Activated T-cell treated with anti-CD3 and anti-CD28 coated beads, Interleukin-2, amount 50 U/mL, for 48 hours (primary cell): ENCODE data around the gene PLEKHH3.

Source experiments
- DNase-seq, 2 experiments: peaks; one replicate each; pipeline ENCODE4 v3.0.0-alpha.2; 2020

PLEKHH3 gene, protein sequence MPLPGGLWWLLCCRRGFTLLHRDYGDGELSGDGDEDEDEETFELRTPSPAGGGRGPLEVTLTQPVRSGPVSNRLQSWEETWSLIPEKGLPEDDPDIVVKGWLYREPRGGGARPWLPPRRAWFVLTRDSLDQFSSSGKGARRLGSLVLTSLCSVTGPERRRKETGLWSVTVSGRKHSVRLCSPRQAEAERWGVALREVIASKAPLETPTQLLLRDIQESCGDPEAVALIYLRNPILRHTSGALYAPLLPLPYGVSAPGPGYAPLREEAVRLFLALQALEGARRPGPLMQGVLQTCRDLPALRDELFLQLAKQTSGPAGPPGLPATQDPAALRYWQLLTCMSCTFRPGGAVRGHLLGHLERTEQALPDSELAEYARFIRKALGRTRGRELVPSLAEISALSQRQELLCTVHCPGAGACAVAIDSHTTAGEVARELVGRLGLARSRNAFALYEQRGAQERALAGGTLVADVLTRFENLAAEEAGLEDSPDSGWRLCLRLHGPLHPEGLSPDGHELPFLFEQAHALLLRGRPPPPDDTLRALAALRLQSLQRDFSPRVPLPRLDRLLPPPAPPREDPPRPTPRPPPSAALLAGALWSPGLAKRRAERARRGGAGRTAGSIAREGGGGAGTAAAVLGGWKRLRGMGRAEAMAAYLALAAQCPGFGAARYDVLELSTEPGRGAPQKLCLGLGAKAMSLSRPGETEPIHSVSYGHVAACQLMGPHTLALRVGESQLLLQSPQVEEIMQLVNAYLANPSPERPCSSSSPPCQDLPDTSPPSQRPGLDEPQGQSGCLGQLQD

DNA sequence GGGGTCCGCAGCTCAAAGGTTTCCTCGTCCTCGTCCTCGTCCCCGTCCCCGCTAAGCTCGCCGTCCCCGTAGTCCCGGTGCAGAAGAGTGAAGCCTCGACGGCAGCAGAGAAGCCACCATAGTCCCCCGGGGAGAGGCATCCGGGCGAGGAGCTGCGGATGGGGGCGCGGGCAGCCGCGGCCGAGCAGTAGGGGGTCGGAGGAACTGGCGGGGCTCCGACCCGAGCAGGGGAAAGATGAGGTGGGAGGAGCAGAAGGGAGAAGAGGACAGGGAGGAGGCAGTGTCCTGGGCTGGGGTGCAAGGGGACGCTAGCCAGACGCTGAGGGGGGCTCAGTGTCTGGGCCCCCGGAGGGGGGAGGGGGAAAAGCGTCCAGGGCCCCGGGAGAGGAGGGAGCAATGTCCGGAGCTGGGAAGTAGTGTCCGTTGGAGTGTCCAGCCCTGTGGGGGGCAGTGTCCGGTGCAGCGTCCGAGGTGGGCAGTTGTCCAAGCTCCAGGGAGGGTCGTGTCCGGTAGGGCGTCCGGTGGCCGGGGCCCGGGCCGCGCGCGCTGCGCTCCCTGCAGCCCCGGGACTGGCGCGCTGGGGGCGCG, at the start of gene PLEKHH3:
Gene PLEKHH3 (minus strand): TSS at position 571 of the 588 bp plus-strand sequence. CDS start 431 bp downstream, at position 140.
- DNase-seq, result no peak

DNA sequence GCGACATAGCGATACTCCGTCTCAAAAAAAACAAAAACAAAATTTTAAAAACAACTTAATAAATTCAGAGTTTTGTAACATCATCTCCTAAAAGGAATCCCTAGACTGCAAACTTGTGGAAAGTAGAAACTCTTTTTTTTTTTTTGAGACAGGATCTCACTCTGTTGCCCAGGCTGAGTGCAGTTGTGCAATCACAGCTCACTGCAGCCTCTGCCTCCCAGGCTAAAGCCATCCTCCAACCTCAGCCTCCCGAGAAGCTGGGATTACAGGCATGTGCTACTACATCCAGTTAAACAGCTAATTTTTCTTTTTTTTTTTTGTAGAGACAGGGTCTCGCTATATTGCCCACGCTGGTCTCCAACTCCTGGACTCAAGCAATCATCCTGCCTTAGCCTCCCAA, 48.3 kb upstream of the PLEKHH3 start:
- no peak for DNase-seq

DNA sequence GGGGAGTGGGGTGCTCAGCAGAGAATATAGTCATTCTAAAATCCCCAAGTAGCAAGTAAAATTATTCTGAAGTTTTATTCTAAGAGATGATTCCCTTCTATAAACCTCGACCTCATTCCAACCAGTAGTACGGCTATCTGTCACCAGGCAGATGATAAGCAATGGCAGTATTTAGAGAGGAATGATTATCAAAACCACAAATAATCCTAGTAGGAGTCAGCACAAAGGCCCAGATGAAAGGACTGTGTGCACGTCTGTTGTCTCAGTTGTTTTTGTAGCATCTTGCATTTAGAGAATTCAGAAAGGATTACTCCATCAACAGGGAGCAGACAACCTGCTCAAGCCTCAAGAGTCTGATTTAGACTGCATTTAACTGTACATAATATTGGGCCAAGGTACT, 46.8 kb upstream of the PLEKHH3 start:
- DNase-seq, result no peak

DNA sequence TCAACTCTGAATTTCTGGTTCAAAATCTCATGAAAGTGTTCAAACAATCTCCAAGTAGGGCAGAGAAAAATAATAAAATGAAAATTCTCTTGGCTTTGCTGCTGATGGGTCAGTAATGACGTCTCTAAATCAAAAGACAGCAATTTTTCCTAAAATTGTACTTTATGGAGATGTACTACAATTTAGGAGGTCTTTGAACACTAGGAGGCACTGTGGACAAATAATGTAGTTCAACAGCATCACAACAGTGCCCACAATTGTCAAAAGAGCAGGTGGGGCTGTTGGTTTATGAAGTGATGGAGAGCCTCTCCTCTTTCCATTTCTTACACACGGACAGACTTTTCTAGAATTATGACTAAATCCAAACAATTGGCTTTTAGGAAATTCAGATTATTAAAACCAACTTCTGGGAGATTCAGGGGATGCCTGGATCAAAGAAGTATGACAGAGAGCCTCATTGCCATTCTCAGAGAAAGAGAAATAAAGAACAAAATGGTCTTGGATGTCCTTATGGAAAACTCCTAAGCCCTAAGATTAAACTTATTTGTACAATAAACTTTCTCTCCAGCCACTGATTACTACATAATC, 44.3 kb upstream of the PLEKHH3 start:
- no peak for DNase-seq

DNA sequence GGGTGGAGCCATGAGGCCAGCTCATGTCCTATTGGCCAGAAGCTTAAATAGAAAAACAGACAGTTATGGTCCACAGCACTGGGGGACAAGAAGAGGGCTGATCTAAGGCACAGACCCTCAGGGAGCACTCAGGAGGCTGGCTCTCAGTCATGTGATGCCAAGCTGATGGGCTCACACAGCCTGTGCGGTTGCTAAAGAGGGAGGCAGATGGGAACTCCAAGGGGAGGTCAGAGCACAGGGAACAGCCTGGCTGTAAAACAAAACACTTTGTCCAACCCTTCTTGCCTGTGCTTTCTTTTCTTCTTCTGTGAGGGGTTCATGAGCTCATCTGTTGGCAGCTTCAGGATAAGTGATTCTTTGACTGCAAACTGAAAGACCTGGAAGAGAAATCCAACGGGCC, 32.8 kb upstream of the PLEKHH3 start:
- DNase-seq, result no peak

DNA sequence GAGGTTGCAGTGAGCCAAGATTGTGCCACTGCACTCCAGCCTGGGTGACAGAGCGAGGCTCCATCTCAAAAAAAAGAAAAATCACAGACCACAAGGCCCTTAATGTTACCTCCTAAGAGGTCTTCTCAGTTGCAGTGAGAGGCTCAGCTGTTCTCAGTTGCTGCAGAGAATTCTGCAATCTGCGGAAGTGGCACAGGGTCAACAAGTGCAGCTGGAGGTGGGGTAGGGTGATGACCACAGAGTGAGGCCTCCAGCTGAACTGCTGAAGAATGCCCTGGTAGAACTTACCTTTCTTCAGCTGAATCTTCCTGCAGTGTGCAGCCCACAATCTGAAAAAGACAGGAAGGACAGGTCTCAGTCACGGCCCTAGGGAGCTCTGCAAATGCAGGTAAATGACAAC, 31.8 kb upstream of the PLEKHH3 start:
- DNase-seq, result no peak

DNA sequence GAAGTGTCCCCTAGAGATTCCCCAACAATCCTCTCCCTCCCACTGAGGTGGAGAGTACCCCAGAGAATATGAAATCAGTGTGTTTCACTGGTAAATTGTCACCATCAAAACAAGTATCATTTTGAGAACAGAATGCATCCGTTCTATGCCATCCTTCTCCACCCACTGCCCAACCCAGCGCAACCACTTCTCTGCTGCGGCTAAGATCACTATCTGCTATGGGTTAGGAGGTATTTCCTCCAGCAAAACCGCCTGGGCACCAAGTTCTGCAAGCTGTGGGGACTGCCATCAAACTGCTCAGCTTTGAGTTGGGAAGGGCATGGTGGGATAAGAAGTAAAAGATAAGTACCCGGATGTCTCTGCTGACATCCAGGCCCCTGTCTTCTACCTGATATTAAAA, 29.9 kb upstream of the PLEKHH3 start:
- DNase-seq, result peak; percentile 72

DNA sequence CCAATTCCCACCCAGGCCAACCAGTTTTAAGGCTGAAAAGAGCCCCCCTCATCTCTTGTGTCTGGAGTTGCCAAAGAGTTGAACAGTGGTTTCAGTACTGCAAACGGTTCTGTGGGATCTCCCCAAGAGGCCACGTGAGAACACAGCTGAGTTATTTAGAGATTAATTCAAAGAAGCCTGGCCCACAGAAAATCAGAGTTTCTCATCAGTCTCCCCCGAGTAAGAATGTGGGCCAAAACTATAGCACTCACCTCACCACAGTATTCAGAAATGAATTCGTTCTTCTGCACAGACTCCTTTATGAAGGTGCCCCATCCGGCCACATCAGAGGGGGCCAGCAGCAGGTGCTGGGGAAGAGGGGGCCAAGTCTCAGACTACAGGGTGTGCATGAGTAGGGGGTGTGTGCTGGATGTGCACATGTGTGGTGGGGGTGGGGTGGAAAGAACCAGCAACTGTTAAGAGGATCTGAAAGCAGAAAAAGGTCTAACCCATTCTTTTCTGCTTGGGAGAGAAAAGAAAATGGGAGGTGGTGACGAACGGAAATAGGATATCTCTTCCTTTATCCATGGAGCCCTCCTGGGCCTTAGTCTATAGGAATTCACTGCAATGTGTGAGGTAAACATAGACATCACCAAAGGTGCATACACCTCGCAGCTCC, 28.2 kb upstream of the PLEKHH3 start:
- DNase-seq, result peak; percentile 62 to 70

DNA sequence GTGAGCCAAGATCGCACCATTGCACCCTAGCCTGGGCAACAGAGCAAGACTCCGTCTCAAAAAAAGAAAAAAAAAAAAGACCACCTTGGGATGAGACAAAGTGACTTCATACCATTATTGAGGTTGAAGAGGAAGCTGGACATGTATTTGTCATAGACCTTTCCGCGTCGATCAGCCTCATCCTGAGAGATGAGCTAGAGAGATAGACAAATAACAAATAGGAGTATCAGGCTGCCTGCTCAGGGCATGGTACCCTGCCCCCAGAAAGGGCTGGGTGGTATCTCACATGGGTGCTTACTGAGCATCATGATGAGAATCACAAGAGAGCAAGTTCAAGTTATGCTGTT, 27.7 kb upstream of the PLEKHH3 start:
- DNase-seq, result peak in 1 of 2 experiments; percentile 56

DNA sequence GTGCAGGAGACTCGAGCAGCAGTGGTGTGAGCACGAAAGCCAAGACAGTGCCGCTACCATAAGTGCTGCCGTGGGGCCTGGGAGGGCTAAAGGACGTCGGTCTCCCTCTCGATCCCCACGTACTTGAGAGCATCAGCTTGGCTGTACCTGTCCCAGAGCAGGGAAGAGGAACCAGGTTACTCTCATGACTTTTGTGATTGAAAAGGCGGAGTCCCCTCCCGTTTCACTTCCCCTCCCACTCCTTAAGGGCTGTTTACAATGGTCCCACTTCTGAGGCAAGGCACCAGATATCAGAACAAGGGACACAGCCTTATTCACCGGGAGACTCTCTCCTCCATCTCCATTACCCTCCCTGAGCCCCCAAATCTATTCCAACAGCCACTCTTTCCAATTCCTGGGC, 25.7 kb upstream of the PLEKHH3 start:
- DNase-seq, result no peak

DNA sequence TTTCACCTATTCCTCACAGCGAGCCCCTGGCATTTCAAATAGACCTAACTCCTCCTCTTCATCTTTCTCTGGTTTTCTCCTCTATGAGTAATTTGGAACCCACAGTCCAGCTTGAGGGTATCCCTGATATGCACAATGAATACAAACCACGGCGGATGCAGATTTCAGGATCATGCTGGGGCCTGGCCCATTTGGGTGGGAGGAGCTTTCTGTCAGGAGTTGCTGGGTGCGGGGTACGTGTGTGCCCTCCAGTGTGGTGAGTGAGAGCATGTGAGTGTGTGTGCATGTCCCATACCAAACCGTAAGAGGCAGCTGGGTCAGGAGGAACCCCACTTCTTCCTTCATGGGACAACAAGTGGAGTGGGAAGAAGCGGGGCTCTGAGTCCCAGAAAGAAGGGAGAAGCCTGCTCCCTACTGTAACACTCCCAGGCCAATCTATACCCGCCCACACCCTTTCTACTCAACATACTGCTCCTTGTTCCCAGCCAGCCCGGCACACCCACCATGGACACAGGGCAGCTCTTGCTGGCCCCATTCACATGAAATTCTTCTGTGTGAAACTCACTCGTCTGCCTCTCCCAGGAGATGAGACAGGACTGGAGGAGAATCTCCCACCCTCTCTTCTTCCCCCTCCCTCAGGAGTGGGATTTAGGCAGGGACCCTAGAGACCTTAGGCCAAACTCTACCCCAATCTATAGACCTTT, 23.9 kb upstream of the PLEKHH3 start:
- DNase-seq, result no peak

DNA sequence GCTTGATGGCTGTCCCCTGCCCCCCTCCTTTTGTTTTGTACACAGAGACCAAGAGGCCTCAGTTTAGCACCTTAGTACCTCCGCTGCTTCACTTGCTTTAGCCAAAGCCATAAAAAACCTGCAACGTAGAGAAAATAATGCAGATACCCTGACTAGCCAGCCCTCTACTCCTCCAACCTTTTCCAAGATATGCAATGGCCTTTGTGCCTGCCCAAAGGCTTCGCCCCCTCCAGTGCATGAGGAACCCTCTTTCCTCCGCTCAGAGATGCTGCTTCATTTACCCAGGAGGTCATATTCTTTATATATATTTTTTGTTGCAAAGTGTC, 22.6 kb upstream of the PLEKHH3 start:
- no peak for DNase-seq

DNA sequence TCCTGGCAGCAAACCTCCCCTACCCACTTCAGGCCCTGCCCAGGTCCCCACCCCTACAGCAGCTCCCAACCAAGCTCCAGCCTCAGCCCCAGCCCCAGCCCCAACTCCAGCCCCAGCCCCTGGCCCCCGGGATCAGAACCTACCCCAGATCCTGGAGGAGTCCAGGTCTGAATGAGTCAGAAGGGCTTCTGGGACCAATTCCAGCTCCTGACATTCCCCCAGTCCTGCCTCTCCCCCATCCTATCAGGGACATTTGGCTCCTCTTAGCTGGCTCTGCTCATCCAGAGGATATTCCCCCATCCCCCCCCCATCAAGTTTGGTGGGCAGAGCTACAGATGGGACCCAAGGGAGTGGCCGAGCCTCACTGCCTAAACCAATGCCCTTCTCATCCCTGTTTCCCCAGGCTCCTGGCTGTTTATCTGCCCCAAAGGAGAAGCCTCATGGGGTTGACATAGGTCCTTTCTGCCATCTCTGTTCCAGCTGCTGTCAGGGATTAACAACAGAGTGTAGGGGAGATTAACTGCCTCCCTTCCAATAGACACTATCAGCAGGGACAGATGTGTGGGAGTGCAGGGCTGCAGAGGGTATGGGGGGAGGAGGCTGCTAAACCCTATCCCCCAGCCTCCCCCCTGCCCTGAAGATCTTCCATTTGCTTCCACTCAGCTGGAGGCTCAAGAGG, 22.1 kb upstream of the PLEKHH3 start:
- no peak for DNase-seq

DNA sequence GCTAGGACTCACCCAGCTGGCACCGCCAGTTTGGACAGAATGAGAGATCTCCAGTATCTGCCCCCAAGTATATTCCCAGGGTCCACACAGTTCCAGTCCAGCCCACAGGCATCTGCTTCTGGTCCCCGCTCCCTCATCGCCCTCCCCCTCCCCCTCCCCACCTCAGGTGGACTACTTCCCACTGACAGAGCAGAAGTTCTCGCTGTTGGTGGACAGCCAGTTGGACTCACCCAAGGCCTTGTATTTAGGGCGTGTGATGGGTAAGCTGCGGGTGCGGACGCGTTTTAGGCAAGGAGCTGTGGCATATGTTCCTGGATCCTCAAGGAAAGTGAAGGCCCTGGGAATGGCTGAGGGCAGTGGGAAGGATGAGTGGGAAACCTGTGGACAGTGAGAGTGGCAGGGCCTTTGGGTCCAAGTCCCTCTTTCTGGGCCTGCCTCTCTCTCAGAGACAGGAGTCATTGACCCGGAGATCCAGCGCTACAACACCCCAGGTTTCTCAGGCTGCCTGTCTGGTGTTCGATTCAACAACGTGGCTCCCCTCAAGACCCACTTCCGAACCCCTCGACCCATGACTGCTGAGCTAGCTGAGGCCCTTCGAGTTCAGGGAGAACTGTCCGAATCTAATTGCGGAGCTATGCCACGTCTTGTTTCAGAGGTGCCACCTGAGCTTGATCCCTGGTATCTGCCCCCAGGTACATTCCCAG, 20.5 kb upstream of the PLEKHH3 start:
- DNase-seq, result no peak

DNA sequence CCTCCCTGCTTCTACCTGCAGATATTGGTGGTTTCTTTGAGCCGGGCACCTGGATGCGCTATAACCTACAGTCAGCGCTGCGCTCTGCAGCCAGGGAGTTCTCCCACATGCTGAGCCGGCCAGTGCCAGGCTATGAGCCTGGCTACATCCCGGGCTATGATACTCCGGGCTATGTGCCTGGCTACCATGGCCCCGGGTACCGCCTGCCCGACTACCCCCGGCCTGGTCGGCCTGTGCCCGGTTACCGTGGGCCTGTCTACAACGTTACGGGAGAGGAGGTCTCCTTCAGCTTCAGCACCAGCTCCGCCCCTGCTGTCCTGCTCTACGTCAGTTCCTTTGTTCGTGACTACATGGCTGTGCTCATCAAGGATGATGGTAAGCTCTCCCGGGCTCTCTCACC, 18.7 kb upstream of the PLEKHH3 start:
- no peak for DNase-seq

DNA sequence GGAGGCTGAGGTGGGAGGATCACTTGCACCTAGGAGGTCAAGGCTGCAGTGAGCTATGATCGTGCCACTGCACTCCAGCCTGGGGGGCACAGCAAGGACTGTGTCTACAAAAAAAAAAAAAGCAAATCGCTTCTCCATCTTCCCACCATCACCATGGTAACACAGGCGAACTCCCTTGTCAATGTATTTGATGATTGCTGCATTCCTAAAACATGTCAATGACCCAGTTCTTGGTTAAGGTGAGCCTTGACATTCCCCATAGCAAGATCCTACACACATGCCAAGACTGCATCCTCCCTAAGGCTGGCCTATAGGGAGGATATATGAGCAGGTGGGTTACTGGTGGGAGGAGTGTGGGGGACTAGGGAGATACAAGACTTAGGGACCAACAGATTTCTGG, 17.7 kb upstream of the PLEKHH3 start:
- DNase-seq, result no peak

DNA sequence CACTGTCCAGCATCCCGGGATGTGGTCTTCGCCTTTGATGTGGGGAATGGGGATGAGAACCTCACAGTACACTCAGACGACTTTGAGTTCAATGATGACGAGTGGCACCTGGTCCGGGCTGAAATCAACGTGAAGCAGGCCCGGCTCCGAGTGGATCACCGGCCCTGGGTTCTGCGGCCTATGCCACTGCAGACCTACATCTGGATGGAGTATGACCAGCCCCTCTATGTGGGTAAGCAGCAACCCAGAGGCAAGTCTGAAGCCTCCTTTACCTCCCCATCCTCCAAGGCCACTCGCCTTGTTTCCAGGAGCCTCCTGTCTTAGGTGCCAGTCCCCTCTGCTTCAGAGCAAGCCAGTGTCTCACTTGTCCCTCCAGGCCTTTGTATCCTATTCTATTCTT, 15.7 kb upstream of the PLEKHH3 start:
- no peak for DNase-seq

DNA sequence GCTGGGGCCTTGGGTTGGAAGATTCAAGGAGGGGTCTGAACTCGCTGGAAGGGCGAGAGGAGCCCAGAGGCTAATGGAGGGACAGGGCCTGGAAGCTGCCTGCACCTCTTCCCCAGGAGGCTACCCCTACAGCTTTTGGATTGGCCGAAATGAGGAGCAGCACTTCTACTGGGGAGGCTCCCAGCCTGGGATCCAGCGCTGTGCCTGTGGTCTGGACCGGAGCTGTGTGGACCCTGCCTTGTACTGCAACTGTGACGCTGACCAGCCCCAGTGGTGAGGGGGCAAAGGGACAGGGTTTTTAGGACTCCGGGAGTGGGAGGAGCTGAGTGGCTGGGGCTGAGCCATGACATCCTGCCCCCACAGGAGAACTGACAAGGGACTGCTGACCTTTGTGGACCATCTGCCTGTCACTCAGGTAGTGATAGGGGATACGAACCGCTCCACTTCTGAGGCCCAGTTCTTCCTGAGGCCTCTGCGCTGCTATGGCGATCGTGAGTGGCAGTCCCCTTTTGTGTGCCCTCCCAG, 14.3 kb upstream of the PLEKHH3 start:
- DNase-seq, result no peak

DNA sequence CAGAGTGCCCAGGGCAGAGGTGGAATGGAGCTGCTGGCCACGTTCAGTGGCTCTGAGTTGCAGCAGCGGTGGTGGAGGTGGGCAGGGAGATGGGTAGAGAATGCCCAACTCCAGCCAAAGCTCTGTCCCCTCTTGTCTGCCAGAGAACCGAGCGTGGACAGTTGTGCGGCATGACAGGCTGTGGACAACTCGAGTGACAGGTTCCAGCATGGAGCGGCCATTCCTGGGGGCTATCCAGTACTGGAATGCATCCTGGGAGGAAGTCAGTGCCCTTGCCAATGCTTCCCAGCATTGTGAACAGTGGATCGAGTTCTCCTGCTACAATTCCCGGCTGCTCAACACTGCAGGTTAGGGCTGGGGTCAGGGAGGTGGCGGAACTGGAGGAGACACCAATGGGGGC, 13.8 kb upstream of the PLEKHH3 start:
- no peak for DNase-seq

DNA sequence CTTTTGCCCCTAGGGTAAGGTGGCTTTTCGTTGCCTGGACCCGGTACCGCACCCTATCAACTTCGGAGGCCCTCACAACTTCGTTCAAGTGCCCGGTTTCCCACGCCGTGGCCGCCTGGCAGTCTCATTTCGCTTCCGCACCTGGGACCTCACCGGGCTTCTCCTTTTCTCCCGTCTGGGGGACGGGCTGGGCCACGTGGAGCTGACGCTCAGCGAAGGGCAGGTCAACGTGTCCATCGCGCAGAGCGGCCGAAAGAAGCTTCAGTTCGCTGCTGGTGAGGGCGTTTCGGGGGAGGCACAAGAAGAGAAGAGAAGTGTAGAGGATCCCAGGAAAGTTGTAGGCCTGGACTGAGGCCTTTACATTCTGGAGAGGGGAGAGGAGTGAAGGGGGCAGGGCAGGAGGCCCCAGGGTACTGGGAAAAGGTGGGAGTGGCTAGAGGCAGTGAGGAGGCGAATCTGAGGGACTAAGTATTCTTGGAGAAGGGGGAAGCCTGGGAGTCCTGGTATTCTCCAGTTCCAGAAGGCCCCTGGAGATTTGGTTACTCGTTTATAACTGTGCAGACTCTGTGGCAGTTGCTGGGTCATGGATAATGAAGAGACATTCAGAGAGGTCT, 11.0 kb upstream of the PLEKHH3 start:
- DNase-seq, result no peak
